Heart right ventricle (tissue), 16 donors: ENCODE data around the gene GPR176. TPM values are rescaled to one million over a fixed set of nuclear protein-coding genes. Genes with fewer than 3 reads are reported as not detected.

Source experiments
- ATAC-seq, 8 donors: fragments of 200-7000 bp; cut with Tn5 transposase; one replicate each; pipeline ENCODE4 v1.9.1; 2020; ENCODE audit warnings: mild to moderate bottlenecking in 8 of 8, moderate library complexity in 8 of 8, moderate number of reproducible peaks in 1 of 8
- DNase-seq, 2 donors: peaks; one replicate each; pipeline ENCODE4 v3.0.0-alpha.2; 2020
- H3K27ac ChIP-seq, 10 donors: fragments of 200-600 bp; sonication (generic) in 2 of 10; one replicate each; pipeline versions ENCODE4 v1.5.0 to v1.8.0; 2020 to 2022; ENCODE audit warnings: mild to moderate bottlenecking in 3 of 10
- H3K27me3 ChIP-seq, 7 donors: fragments of 200-600 bp; one replicate each; pipeline ENCODE4 v1.8.0; 2021 to 2022; ENCODE audit warnings: mild to moderate bottlenecking in 2 of 7
- H3K36me3 ChIP-seq, 9 donors: fragments of 200-600 bp; sonication (generic) in 1 of 9; one replicate each; pipeline versions ENCODE4 v1.5.0 to v1.8.0; 2020 to 2022; ENCODE audit warnings: mild to moderate bottlenecking in 2 of 9
- H3K4me1 ChIP-seq, 9 donors: fragments of 200-600 bp; sonication (generic) in 1 of 9; one replicate each; pipeline versions ENCODE4 v1.5.0 to v1.8.0; 2020 to 2022; ENCODE audit warnings: mild to moderate bottlenecking in 4 of 9
- H3K4me3 ChIP-seq, 10 donors: fragments of 200-600 bp; sonication (generic) in 2 of 10; one replicate each; pipeline versions ENCODE4 v1.5.0 to v1.8.0; 2020 to 2022; ENCODE audit warnings: mild to moderate bottlenecking in 7 of 10, moderate library complexity in 2 of 10
- H3K9me3 ChIP-seq, 11 donors: fragments of 200-600 bp in 10 of 11; sonication (generic) in 2 of 11; one replicate each; pipeline versions ENCODE4 v1.5.0 to v1.8.0; 2013 to 2022; ENCODE audit warnings: mild to moderate bottlenecking in 2 of 11, control low read depth in 1 of 11, moderate library complexity in 1 of 11
- WGBS, 2 donors: extraction: QIAGEN DNeasy Blood & Tissue Kit; methylation state at CpG; one replicate each; pipeline ENCODE4 v1.1.7; 2013; ENCODE audit warnings: inconsistent platforms in 1 of 2; 5-methylcytosine and 5-hydroxymethylcytosine counted together
- intact Hi-C, 10 donors: fragments of 100-400 bp; cut with DNase I; formaldehyde crosslinking; loops; one replicate each; pipeline versions ENCODE4 v1.11.1 to v1.14.2; 2022
- polyA plus RNA-seq, 2 donors: library from polyadenylated mRNA; stranded (reverse); fragments of 200-250 nt; gene quantifications; one replicate each; pipeline ENCODE4 v1.2.3, GENCODE V29; 2013
- total RNA-seq, 10 donors: library from RNA; stranded (reverse); fragmentation: NEBNext Ultra II Directional in 3 of 10; extraction: Animal tissue kit (Norgen Biotek cat#: 25700) in 3 of 10; gene quantifications; one replicate each; pipeline versions ENCODE4 v1.2.1 to v1.2.4, GENCODE V29; 2021 to 2023
- TF ChIP-seq, protein P1 (sequence below), 9 donors: fragments of 200-600 bp; sonication (generic) in 2 of 9; IDR thresholded peaks; one replicate each; pipeline versions ENCODE4 v1.5.0 to v1.8.0; 2021 to 2022; ENCODE audit warnings: antibody characterized with exemption in 9 of 9, mild to moderate bottlenecking in 5 of 9, moderate library complexity in 1 of 9
- donor health status: Arrhythmogenic right ventricular cardiomyopathy.
- donor health status: ischemic (EF 13 %, LVEDD 7.1; RV severe dilation, severe dysfunction).
- donor health status: healthy with polysubstance abuse.
- donor health status: DM: no; HTN: yes; CAD: no.
- donor health status: DM: no; HTN: no; CAD: no.
- donor health status: ischemic (EF 25% LVEDD 6.9; RV normal size, moderate dysfunction).
- donor health status: ischemic (EF 25% LVEDD 5.7; RV mildly dilated, moderate dysfunction).
- donor health status: healthy.
- donor health status: DM: yes; HTN: yes; CAD: no.
- donor health status: Ischemic cardiomyopathy.
- donor health status: ischemic (EF 35%, LVEDD 5.7; RV mildly dilated, moderate dysfunction).
- donor health status: nonischemic (EF 11% LVEDD 7.7; RV severe dilation, severe dysfunction).
- donor health status: DM: yes; HTN: yes; CAD: no.
- donor health status: PGD.
- donor health status: ischemic (EF 29% LVEDD 5.4; RV normal size, mild dysfunction).
- donor health status: nonischemic (EF 23%, LVEDD 6.1; RV moderate dilation, normal function).

The GPR176 gene
- total and polyA plus RNA-seq, 12 donors: 0.87 to 3.1 (median 1.6) TPM

GRCh38 chr15:39880718-39881387 lies 39.2 kb downstream of the GPR176 start:
- Histone ChIP-seq H3K4me3 (no peak overlapping the region), H3K36me3 (no peaks in the 10 kb centered on the region), H3K27ac (no peak overlapping the region), H3K9me3 (no peaks in the 10 kb centered on the region), H3K27me3 (peaks cover 0 to 4% (median 0%) of the 10 kb centered on the region in 7 donors), H3K4me1 (no peaks in the 10 kb centered on the region)
- intact Hi-C loops: loop anchor here in 4 of 10 donors (10.0 kb wide), 4 partner anchors 54 to 304 kb away; partner anchors contain the start of gene EIF2AK4 (in 1 of the 4)
- no peak for ATAC-seq
- 94 to 97% methylated on average over 3 of the region's 3 CpGs for WGBS, 2 donors
- TF ChIP-seq, protein P1, sequence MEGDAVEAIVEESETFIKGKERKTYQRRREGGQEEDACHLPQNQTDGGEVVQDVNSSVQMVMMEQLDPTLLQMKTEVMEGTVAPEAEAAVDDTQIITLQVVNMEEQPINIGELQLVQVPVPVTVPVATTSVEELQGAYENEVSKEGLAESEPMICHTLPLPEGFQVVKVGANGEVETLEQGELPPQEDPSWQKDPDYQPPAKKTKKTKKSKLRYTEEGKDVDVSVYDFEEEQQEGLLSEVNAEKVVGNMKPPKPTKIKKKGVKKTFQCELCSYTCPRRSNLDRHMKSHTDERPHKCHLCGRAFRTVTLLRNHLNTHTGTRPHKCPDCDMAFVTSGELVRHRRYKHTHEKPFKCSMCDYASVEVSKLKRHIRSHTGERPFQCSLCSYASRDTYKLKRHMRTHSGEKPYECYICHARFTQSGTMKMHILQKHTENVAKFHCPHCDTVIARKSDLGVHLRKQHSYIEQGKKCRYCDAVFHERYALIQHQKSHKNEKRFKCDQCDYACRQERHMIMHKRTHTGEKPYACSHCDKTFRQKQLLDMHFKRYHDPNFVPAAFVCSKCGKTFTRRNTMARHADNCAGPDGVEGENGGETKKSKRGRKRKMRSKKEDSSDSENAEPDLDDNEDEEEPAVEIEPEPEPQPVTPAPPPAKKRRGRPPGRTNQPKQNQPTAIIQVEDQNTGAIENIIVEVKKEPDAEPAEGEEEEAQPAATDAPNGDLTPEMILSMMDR (IDR thresholded peaks at IDR 0.05): no peak
- DNase-seq: no peak

GRCh38 chr15:39878406-39878785 lies 41.7 kb downstream of the GPR176 start:
- no peak for ATAC-seq
- 79 to 90% methylated on average over 1 of the region's 1 CpG for WGBS, 2 donors

GRCh38 chr15:39874890-39875549 lies 45.0 kb downstream of the GPR176 start:
- WGBS, 2 donors: 64 to 72% methylated on average over 9 of the region's 9 CpGs
- H3K9me3 ChIP-seq: no peaks in the 10 kb centered on the region
- no peaks in the 10 kb centered on the region for H3K27me3 ChIP-seq
- DNase-seq (no peak), ATAC-seq (no peak)
- H3K27ac ChIP-seq: no peak overlapping the region
- no peaks in the 10 kb centered on the region for H3K36me3 ChIP-seq
- intact Hi-C loops: loop anchor here in 9 of 10 donors (1.0 to 10.0 kb wide), 6 partner anchors 80 to 193 kb away; no protein-coding TSS in a partner anchor
- TF ChIP-seq, protein P1 (IDR thresholded peaks at IDR 0.05): peak; percentile 22 to 73 (median 59)
- H3K4me3 ChIP-seq: no peak overlapping the region
- peaks cover 0 to 2% (median 0%) of the 10 kb centered on the region in 9 donors for H3K4me1 ChIP-seq

More at GRCh38 chr15:39878406-39878785, 41.7 kb downstream of the GPR176 start:
- Histone ChIP-seq H3K36me3 (no peaks in the 10 kb centered on the region), H3K9me3 (no peaks in the 10 kb centered on the region), H3K27me3 (no peaks in the 10 kb centered on the region), H3K27ac (no peak overlapping the region), H3K4me1 (no peaks in the 10 kb centered on the region), H3K4me3 (no peak overlapping the region)
- intact Hi-C loops: loop anchor here in 3 of 10 donors (10.0 kb wide), 2 partner anchors 84 to 194 kb away; no protein-coding TSS in a partner anchor
- TF ChIP-seq, protein P1 (IDR thresholded peaks at IDR 0.05): no peak
- no peak for DNase-seq

DNA sequence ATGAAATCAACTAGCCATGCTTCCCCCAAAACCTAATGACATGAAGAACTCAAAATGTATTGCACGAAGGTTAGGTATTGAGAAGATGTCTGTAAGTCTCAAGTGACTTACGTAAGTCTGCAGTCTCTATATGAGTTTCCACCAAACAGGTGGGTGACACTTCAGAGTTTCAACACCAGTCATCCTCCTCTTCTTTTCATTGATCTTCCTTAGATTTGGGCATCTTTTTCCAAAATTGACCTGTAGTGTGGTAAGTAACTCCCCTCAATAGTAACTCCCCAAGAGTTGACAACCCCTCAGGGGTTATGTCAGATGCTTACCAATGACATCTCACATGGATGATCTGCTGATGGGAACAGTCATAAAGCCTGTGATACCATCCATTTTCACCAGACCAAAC lies 46.1 kb downstream of the GPR176 start:
- WGBS, 2 donors: 93 to 97% methylated on average over 2 of the region's 2 CpGs
- H3K27ac ChIP-seq: no peak overlapping the region

More for the DNA sequence above, 46.1 kb downstream of the GPR176 start:
- DNase-seq (no peak), ATAC-seq (no peak)
- Histone ChIP-seq H3K4me1 (peaks cover 0 to 11% (median 0%) of the 10 kb centered on the region in 9 donors), H3K36me3 (no peaks in the 10 kb centered on the region), H3K27me3 (no peaks in the 10 kb centered on the region), H3K9me3 (no peaks in the 10 kb centered on the region), H3K4me3 (no peak overlapping the region)
- intact Hi-C loops: loop anchor here in 8 of 10 donors (2.0 to 10.0 kb wide), 5 partner anchors 79 to 192 kb away; no protein-coding TSS in a partner anchor
- TF ChIP-seq, protein P1 (IDR thresholded peaks at IDR 0.05): no peak
